H1 (cell line): ENCODE data around the gene FMN2. TPM values are rescaled to one million over a fixed set of nuclear protein-coding genes. Genes with fewer than 3 reads are reported as not detected.

Source experiments
- CTCF ChIA-PET: fragments of 300-600 bp; sonication (Branson Sonifier 250); formaldehyde crosslinking; loops from one replicate; lab custom pipeline; 2021; ENCODE audit not compliant: partially characterized antibody; lab: Charles Lee
- POLR2A ChIA-PET: fragments of 300-600 bp; sonication (Branson Sonifier 250); formaldehyde crosslinking; loops from one replicate; lab custom pipeline; 2021; ENCODE audit warnings: inconsistent platforms; ENCODE audit not compliant: partially characterized antibody; lab: Charles Lee
- DNase-seq, 2 experiments: peaks; one replicate each; pipeline versions ENCODE4 v3.0.0 to v3.0.0-alpha.2; 2010 to 2022; ENCODE audit warnings: low spot score in 2 of 2, low read depth in 1 of 2, mixed read lengths in 1 of 2
- FAIRE-seq: peaks from 2 replicates; lab custom pipeline; 2011; peaks lifted over from hg19 to GRCh38; lab: Jason Lieb, UNC
- H2AFZ ChIP-seq: 2 replicates; pipeline ENCODE4 v1.8.1; 2012; ENCODE audit warnings: low read length, inconsistent platforms
- H2AK5ac ChIP-seq: 2 replicates; pipeline ENCODE4 v1.6.1; 2013; ENCODE audit warnings: low read depth, low read length
- H2BK120ac ChIP-seq: replicated peaks from 2 replicates; pipeline ENCODE3; 2013; ENCODE audit warnings: low read depth, low read length, inconsistent platforms
- H2BK12ac ChIP-seq: 2 replicates; pipeline ENCODE4 v1.6.1; 2013; ENCODE audit warnings: low read depth, low read length
- H2BK15ac ChIP-seq: 2 replicates; pipeline ENCODE4 v1.6.1; 2013; ENCODE audit warnings: low read length
- H2BK20ac ChIP-seq: 2 replicates; pipeline ENCODE4 v1.6.1; 2013; ENCODE audit warnings: low read length
- H2BK5ac ChIP-seq: 2 replicates; pipeline ENCODE4 v1.6.1; 2013; ENCODE audit warnings: low read depth, low read length
- H3K14ac ChIP-seq: 2 replicates; pipeline ENCODE4 v1.6.1; 2013; ENCODE audit warnings: inconsistent platforms; ENCODE audit not compliant: insufficient read length
- H3K18ac ChIP-seq: 2 replicates; pipeline ENCODE4 v1.6.1; 2013; ENCODE audit warnings: low read length; ENCODE audit errors: extremely low read depth
- H3K23ac ChIP-seq: 2 replicates; pipeline ENCODE4 v1.6.1; 2013; ENCODE audit warnings: inconsistent platforms; ENCODE audit not compliant: insufficient read length
- H3K23me2 ChIP-seq: 2 replicates; pipeline ENCODE4 v1.6.1; 2013; ENCODE audit warnings: low read depth, low read length
- H3K27ac ChIP-seq: 2 replicates; pipeline ENCODE4 v1.6.1; 2011; ENCODE audit warnings: low read depth, low read length, inconsistent platforms
- H3K27me3 ChIP-seq, 4 experiments: replicated peaks in 1 of 4; 1 replicate in 1 of 4; 2 replicates in 3 of 4; pipeline versions ENCODE4 v1.6.1 to v1.8.1; 2011 to 2013; ENCODE audit warnings: low read length in 3 of 4, mild to moderate bottlenecking in 3 of 4, inconsistent platforms in 2 of 4, mixed read lengths in 2 of 4, moderate library complexity in 1 of 4; ENCODE audit not compliant: control insufficient read depth in 3 of 4, insufficient read depth in 3 of 4; ENCODE audit errors: extremely low read depth in 1 of 4
- H3K36me3 ChIP-seq, 4 experiments: 2 replicates each; pipeline versions ENCODE4 v1.6.1 to v1.8.1; 2011 to 2013; ENCODE audit warnings: mild to moderate bottlenecking in 4 of 4, low read length in 3 of 4, moderate library complexity in 2 of 4, control low read depth in 1 of 4, inconsistent platforms in 1 of 4; ENCODE audit not compliant: insufficient read depth in 4 of 4, control insufficient read depth in 2 of 4
- H3K4ac ChIP-seq: replicated peaks from 2 replicates; pipeline ENCODE3; 2013; ENCODE audit warnings: low read length, low read depth, mixed read lengths, inconsistent platforms; ENCODE audit not compliant: insufficient read length
- H3K4me1 ChIP-seq, 4 experiments: replicated peaks in 1 of 4; 1 replicate in 1 of 4; 2 replicates in 3 of 4; pipeline versions ENCODE4 v1.6.1 to v1.8.1; 2011 to 2013; ENCODE audit warnings: low read length in 3 of 4, inconsistent platforms in 2 of 4, mixed read lengths in 1 of 4; ENCODE audit not compliant: insufficient read depth in 4 of 4, control insufficient read depth in 3 of 4
- H3K4me2 ChIP-seq, 2 experiments: 2 replicates each; pipeline versions ENCODE4 v1.6.1 to v1.8.1; 2011 to 2013; ENCODE audit warnings: low read depth in 2 of 2, low read length in 2 of 2, control low read depth in 1 of 2, inconsistent platforms in 1 of 2, mild to moderate bottlenecking in 1 of 2; ENCODE audit not compliant: insufficient read depth in 1 of 2
- H3K4me3 ChIP-seq, 4 experiments: fragments of 200-600, 300-600 bp in 1 of 4; sonication (generic), shearing (Covaris generic), sonication (Bioruptor Twin) in 1 of 4; 2 replicates each; pipeline versions ENCODE4 v1.5.1 to v1.8.1; 2011 to 2016; ENCODE audit warnings: low read length in 4 of 4, low read depth in 3 of 4, control low read depth in 2 of 4, inconsistent platforms in 2 of 4, mild to moderate bottlenecking in 2 of 4, mixed read lengths in 1 of 4, moderate library complexity in 1 of 4; ENCODE audit not compliant: insufficient read depth in 2 of 4; ENCODE audit errors: extremely low read depth in 1 of 4
- H3K56ac ChIP-seq: replicated peaks from 2 replicates; pipeline ENCODE3; 2013; ENCODE audit warnings: low read depth, mild to moderate bottlenecking, mixed read lengths, low read length, inconsistent platforms; ENCODE audit not compliant: insufficient read length
- H3K79me1 ChIP-seq: 2 replicates; pipeline ENCODE4 v1.6.1; 2013; ENCODE audit warnings: low read depth, low read length, control low read depth
- H3K79me2 ChIP-seq, 2 experiments: 2 replicates each; pipeline versions ENCODE4 v1.6.1 to v1.8.1; 2012 to 2013; ENCODE audit warnings: low read length in 2 of 2, mild to moderate bottlenecking in 2 of 2, inconsistent platforms in 1 of 2; ENCODE audit not compliant: insufficient read depth in 2 of 2, control insufficient read depth in 1 of 2
- H3K9ac ChIP-seq, 4 experiments: replicated peaks in 1 of 4; 1 replicate in 1 of 4; 2 replicates in 3 of 4; pipeline versions ENCODE4 v1.6.1 to v1.8.1; 2011 to 2013; ENCODE audit warnings: low read depth in 3 of 4, low read length in 3 of 4, control low read depth in 2 of 4, mild to moderate bottlenecking in 2 of 4, moderate library complexity in 2 of 4, inconsistent platforms in 1 of 4; ENCODE audit errors: extremely low read depth in 1 of 4
- H3K9me3 ChIP-seq, 2 experiments: 2 replicates each; pipeline versions ENCODE4 v1.6.1 to v1.8.1; 2012 to 2013; ENCODE audit warnings: mild to moderate bottlenecking in 2 of 2, moderate library complexity in 2 of 2, control low read depth in 1 of 2, inconsistent platforms in 1 of 2, low read depth in 1 of 2, low read length in 1 of 2, mixed read lengths in 1 of 2; ENCODE audit not compliant: insufficient read depth in 2 of 2
- H4K20me1 ChIP-seq, 2 experiments: replicated peaks in 1 of 2; 2 replicates each; pipeline versions ENCODE3 to v1.8.1; 2011 to 2013; ENCODE audit warnings: inconsistent platforms in 2 of 2, low read length in 2 of 2, mild to moderate bottlenecking in 1 of 2; ENCODE audit not compliant: insufficient read depth in 2 of 2, control insufficient read depth in 1 of 2
- H4K5ac ChIP-seq: 2 replicates; pipeline ENCODE4 v1.6.1; 2013; ENCODE audit warnings: low read length, low read depth, mixed read lengths, inconsistent platforms; ENCODE audit not compliant: insufficient read length
- H4K8ac ChIP-seq: 2 replicates; pipeline ENCODE4 v1.8.0; 2013; ENCODE audit warnings: mild to moderate bottlenecking, moderate library complexity, low read length, inconsistent platforms; ENCODE audit not compliant: insufficient read depth; ENCODE audit errors: extremely low read depth
- H4K91ac ChIP-seq: replicated peaks from 2 replicates; pipeline ENCODE3; 2013; ENCODE audit warnings: low read length, mixed read lengths, inconsistent platforms; ENCODE audit not compliant: insufficient read length
- CBX5 ChIP-seq: fragments of 300-800, 300-1000 bp; sonication (generic); IDR thresholded peaks from 2 replicates; pipeline ENCODE4 v1.7.1; 2016; ENCODE audit warnings: antibody characterized with exemption, low read length, low read depth
- CHD1 ChIP-seq: IDR thresholded peaks from 2 replicates; pipeline ENCODE4 v1.6.1; 2012; ENCODE audit warnings: low read depth, low read length, improper control_type of control experiment
- EZH2 ChIP-seq: fragments of 200-600 bp; sonication (generic); IDR thresholded peaks from 2 replicates; pipeline ENCODE4 v1.7.1; 2012; ENCODE audit warnings: low read depth, mild to moderate bottlenecking, moderate library complexity, low read length, inconsistent platforms; ENCODE audit not compliant: severe bottlenecking
- KDM5A ChIP-seq: fragments of 200-600 bp; IDR thresholded peaks from 2 replicates; pipeline ENCODE4 v1.7.1; 2012; ENCODE audit warnings: mild to moderate bottlenecking, low read length, inconsistent platforms, mixed read lengths
- SIX5 ChIP-seq: IDR thresholded peaks from 2 replicates; pipeline ENCODE4 v1.6.1; 2011; ENCODE audit warnings: mild to moderate bottlenecking, low read depth, low read length
- WGBS, 2 experiments: shearing (Covaris generic) in 1 of 2; methylation state at CpG; one replicate each; pipeline versions ENCODE4 v1.1.6 to v1.1.7; 2013 to 2015; ENCODE audit warnings: low lambda C conversion rate in 2 of 2, mixed read lengths in 2 of 2, inconsistent platforms in 1 of 2, low coverage in 1 of 2, missing lambda C conversion rate in 1 of 2; ENCODE audit not compliant: insufficient replicate concordance in 2 of 2, insufficient coverage in 1 of 2, insufficient read length in 1 of 2; ENCODE audit errors: extremely low coverage in 1 of 2, missing lambda C conversion rate in 1 of 2; 5-methylcytosine and 5-hydroxymethylcytosine counted together
- polyA plus RNA-seq, 7 experiments: library from polyadenylated mRNA; depleted of rRNA in 3 of 7; stranded (reverse) in 5 of 7; unstranded in 2 of 7; fragments of >200 nt in 5 of 7; fragments of 200-250 nt in 2 of 7; gene quantifications; 1 replicate in 5 of 7; 2 replicates in 1 of 7; 4 replicates in 1 of 7; pipeline versions ENCODE4 v1.2.1 to v1.2.3, GENCODE V29; 2011 to 2013; ENCODE audit warnings: missing spikeins in 2 of 7, mixed read lengths in 2 of 7
- total RNA-seq: library from RNA; stranded (reverse); fragmentation: NEBNext Ultra II Directional; extraction: Animal tissue kit (Norgen Biotek cat#: 25700); gene quantifications from 2 replicates; pipeline ENCODE4 v1.2.1, GENCODE V29; 2021

Gene FMN2
- total and polyA plus RNA-seq, 2 of the 8 experiments (the other 6 are each of a cell fraction or from before 2014, with no cell fraction given), result 0.83 to 2.0 TPM

DNA sequence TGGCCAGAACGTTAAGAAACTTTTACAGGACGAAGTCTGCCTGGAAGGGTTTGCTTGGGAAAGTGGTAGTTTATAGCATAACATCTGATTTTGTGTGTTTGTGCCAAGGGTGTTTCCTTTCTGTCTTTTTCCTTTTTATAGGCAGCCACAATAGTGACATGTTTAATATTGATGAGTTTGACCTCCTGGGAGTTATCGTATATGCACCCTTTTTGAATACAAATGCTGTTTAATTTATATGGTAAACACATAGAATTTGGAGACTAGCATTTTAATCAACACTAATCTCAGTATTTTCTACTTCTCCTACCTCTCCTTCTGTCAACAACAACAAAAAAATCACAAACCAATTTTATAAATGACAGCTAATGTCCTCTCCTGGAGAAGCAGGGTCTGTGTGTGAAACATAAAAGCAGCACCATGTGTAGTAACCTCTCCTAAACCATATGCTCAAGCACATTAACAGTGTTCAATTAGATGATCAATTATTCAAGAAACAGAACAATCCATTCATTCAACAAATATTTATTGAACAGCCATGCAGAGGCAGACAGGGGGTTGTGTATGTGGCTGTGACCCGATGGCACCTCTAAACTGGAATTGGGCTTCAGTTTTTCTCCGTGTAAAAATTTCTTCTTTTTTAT lies 604 bp upstream of the FMN2 start:
- no peak overlapping the region for H2BK15ac ChIP-seq
- H2AK5ac ChIP-seq, result no peak overlapping the region
- peak overlapping the region; percentile 63; the same call in 1 of the 2 replicates for H2AFZ ChIP-seq
- no peak overlapping the region for H2BK20ac ChIP-seq
- H3K9me3 ChIP-seq, result no peaks in the 10 kb centered on the region
- H4K20me1 ChIP-seq, result peaks cover 1 to 3% of the 10 kb centered on the region in 2 experiments
- no peak overlapping the region for H3K23ac ChIP-seq
- TF ChIP-seq KDM5A (no peak), CBX5 (no peak), CHD1 (no peak), SIX5 (no peak), EZH2 (no peak)
- TF ChIP-seq, all 59 proteins: peak for 0
- no peak overlapping the region for H2BK12ac ChIP-seq
- H3K36me3 ChIP-seq, result no peaks in the 10 kb centered on the region
- peaks cover 17% of the 10 kb centered on the region; the same call in 1 of the 2 replicates for H3K23me2 ChIP-seq
- H3K14ac ChIP-seq, result no peak overlapping the region
- no peak overlapping the region for H3K18ac ChIP-seq
- ChIA-PET POLR2A (no interaction called here), CTCF (interaction anchor here (0.7 to 2.0 kb wide), 7 partner anchors 13 to 100 kb away, joined by 3 to 7 read pairs (median 3); no protein-coding TSS in a partner anchor)
- no peaks in the 10 kb centered on the region for H3K79me2 ChIP-seq
- no peak overlapping the region for H2BK5ac ChIP-seq
- peaks cover 0 to 7% (median 1%) of the 10 kb centered on the region in 4 experiments; a peak in 4 of 7 replicates for H3K4me1 ChIP-seq
- H2BK120ac ChIP-seq, result no peak overlapping the region
- peaks cover 8 to 33% (median 23%) of the 10 kb centered on the region in 4 experiments for H3K27me3 ChIP-seq
- WGBS, 2 experiments, result 45% methylated on average over 5 of the region's 5 CpGs; no CpG with 5 or more reads in 1 of the 2 experiments
- no peak overlapping the region for H4K8ac ChIP-seq
- peak overlapping the region in 1 of 4 experiments; percentile 34; a peak in 1 of 7 replicates for H3K9ac ChIP-seq
- H3K27ac ChIP-seq, result no peak overlapping the region
- no peak for DNase-seq
- no peak overlapping the region for H4K5ac ChIP-seq
- no peak overlapping the region for H3K4ac ChIP-seq
- peak overlapping the region; percentile 49 to 75 (median 69); a peak in 7 of 8 replicates for H3K4me3 ChIP-seq
- no peak overlapping the region for H4K91ac ChIP-seq
- no peaks in the 10 kb centered on the region for H3K79me1 ChIP-seq
- peak overlapping the region; percentile 94 to 99 for H3K4me2 ChIP-seq
- no peak for FAIRE-seq
- H3K56ac ChIP-seq, result no peak overlapping the region
